Posterior vena cava (tissue), 2 donors: ENCODE results near the gene RPUSD3. TPM values are rescaled to one million over a fixed set of nuclear protein-coding genes. Genes with fewer than 3 reads are reported as not detected.
A peak's percentile ranks its signal among the peaks of the same experiment; 100 is the strongest.
"Not testable (repeated sequence)": the region's sequence is repeated elsewhere in the genome, so short reads cannot be mapped to it uniquely, and the experiment has no call there.

Experiments used
- DNase-seq: peaks from one replicate; pipeline ENCODE4 v3.0.0-alpha.2; 2020; ENCODE audit warnings: low spot score
- intact Hi-C, 2 donors: fragments of 100-400 bp; cut with DNase I; formaldehyde crosslinking; loops; one replicate each; pipeline versions ENCODE4 v1.14.1 to v1.14.2; 2022 to 2023
- long read RNA-seq, 2 donors: library from polyadenylated mRNA; unstranded; transcript quantifications; one replicate each; pipeline ENCODE4 v2.0.0, GENCODE V29; 2020 to 2021
- total RNA-seq, 2 donors: library from RNA; stranded (reverse); fragmentation: NEBNext Ultra II Directional; extraction: Animal tissue kit (Norgen Biotek cat#: 25700); gene quantifications; one replicate each; pipeline ENCODE4 v1.2.1, GENCODE V29; 2021
- donor health status: DM: yes; HTN: yes; CAD: no.
- donor health status: DM: yes; HTN: yes; CAD: no.

RPUSD3 gene
- 10 to 100 TPM; 18.2 to 20.0 TPM for total RNA-seq
- long read RNA-seq, donor 1, transcript RPUSD3-201 (9 exons, 1,225 nt) = major isoform, 12 of 20 reads
- long read RNA-seq, donor 1, partial matches to known transcripts = 1 of 20 reads
- long read RNA-seq, donor 1, other reads (novel, unspliced or antisense) = 4 of 20 reads
- long read RNA-seq, donor 2, transcript RPUSD3-201 (9 exons, 1,225 nt) = major isoform, 68 of 114 reads
- long read RNA-seq, donor 2, transcript RPUSD3-216 (4 exons, 2,491 nt) = minor isoform, 28 of 114 reads
- long read RNA-seq, donor 2, partial matches to known transcripts = 1 of 114 reads
- long read RNA-seq, donor 2, other reads (novel, unspliced or antisense) = 15 of 114 reads

- intact Hi-C loops = loop anchor here in 1 of 2 donors (5.0 kb wide), 1 partner anchor 73 kb away; the partner anchor contains the start of gene IL17RC
- peak; percentile 100 for DNase-seq
These were observed at the start of gene RPUSD3 for GRCh38 chr3:9843715-9844438. TSS of gene RPUSD3 (minus strand) at chr3:9844008. CDS start at chr3:9843990, 18 bp downstream.

DNA sequence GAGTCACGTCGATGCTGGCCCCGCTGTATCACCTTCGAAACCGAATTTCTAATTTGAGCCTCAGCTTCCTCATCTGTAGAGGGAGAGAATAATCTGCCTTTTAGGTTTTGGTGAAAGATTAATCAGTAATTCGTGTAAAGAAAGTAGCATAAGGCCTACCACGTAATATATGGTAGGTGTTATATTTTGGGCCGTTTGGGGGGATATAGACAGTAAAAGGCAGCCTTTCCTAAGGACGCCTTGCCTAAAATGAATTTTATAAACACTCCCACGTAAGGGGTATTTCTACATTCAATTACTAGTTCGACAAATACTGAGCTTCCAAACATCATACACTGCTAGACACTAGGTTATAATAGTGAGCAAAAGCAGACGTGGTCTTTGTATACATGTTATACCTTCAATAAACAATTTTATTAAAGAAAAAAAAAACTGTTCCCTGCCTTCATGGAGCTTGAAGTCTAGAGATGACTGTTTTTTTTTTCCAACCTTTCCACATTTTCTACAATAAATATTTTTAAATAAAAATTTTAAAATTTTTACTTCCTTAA, 47.3 kb upstream of the RPUSD3 start:
- no peak for DNase-seq
- intact Hi-C loops = no loop called here

DNA sequence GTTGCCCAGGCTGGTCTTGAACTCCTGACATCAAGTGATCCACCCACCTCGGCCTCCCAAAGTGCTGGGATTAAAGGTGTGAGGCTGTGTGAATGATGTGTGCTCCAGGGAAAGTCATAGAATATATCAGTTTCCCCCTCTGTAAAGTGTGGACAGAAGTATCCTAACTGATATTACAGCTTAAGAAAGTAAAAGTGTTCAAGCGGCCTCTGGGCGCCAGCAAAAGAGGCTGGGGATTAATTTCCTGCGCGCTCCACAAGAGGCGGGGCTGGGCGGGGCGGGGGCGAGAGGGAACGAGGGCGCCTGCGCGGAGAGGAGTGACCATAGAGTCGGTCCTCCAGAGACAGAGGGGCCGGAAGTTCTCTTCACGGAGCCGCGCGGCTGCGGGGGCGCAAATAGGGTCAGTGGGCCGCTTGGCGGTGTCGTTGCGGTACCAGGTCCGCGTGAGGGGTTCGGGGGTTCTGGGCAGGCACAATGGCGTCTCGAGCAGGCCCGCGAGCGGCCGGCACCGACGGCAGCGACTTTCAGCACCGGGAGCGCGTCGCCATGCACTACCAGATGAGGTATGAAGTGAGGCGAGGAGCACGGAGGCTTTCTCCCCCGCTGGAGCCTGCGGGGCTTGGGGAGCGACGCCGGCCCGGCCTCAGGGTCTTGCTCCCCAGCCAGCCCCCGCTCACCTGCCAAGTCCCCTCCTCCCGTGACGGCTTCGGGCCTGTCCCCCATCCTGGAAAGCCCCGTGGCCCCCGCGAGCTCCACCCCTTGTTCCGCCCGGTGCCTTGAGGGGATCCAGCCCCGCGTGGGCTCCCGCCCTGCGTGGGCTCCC, 46.7 kb upstream of the RPUSD3 start, which contains the start of gene JAGN1:
JAGN1 (plus strand) TSS at position 362 of the 823 bp plus-strand sequence; CDS start at position 475, 113 bp downstream.
- intact Hi-C loops = no loop called here
- peak; percentile 97 for DNase-seq

- no peak for DNase-seq
- intact Hi-C loops = no loop called here
These were observed 45.6 kb upstream of the RPUSD3 start for GRCh38 chr3:9889405-9889804.

- no peak for DNase-seq
- intact Hi-C loops = no loop called here
These were observed 44.7 kb upstream of the RPUSD3 start for GRCh38 chr3:9888540-9888939.

DNA sequence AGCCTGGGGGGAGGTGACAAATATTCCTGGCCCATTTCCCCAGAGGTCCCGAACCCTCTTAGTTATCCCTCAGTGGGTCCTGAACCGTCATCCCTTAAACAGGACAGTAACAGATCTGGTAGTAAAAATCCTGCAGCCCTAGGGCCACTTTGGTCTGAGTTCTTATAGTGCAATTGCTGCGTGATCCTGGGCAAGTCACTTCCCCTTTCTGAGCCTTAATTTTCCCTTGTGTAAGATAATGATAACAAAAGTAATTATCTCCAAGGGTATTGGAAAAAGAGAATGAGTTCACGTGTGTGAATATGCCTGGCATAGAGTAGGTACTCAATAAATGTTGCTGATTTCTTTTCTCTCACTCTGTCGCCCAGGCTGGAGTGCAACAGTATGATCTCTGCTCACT, 43.7 kb upstream of the RPUSD3 start:
- peak; percentile 16 for DNase-seq
- intact Hi-C loops = no loop called here

DNA sequence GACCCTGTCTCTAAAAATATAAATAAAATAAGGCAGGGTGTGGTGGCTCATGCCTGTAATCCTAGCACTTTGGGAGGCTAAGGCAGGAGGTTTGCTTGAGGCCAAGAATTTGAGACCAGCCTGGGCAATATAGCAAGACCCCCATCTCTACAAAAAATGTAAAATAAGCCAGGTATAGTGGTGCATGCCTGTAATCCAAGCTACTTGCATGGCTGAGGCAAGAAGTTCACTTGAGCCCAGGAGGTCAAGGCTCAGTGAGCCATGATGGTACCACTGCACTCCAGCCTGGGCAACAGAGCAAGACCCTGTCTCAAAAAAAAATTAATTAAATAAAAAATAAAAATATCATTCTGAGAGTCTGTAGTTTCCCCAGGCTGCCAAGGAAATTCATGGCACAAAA, 42.5 kb upstream of the RPUSD3 start:
- intact Hi-C loops = no loop called here
- no peak for DNase-seq

DNA sequence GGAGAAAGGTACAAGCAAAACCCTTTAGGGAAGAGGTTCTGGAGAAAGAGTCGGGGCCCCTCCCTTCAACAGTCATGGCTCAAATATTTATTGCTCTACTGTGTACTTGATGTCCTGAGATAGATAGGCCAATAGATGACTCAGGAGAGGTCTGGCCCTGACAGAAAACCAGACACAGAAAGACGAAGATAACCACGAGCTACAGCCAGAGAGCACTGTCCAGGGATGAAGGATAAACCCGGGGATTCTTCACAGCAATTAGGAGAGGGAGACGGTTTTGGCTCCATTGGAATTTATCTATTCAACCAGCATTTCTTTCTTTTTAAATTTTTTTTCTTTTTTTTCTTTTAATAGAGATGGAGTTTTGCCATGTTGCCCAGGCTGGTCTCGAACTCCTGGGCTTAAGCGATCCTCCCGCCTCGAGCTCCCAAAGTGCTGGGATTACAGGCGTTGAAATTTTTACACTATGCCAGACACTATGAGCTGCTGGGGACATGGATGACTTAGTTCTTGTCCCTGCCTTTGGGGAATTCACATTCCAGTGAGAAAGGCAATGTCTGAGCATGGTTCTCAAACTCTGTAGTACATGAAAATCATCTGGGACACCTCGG, 40.9 kb upstream of the RPUSD3 start:
- DNase-seq = peak; percentile 31
- intact Hi-C loops = no loop called here

DNA sequence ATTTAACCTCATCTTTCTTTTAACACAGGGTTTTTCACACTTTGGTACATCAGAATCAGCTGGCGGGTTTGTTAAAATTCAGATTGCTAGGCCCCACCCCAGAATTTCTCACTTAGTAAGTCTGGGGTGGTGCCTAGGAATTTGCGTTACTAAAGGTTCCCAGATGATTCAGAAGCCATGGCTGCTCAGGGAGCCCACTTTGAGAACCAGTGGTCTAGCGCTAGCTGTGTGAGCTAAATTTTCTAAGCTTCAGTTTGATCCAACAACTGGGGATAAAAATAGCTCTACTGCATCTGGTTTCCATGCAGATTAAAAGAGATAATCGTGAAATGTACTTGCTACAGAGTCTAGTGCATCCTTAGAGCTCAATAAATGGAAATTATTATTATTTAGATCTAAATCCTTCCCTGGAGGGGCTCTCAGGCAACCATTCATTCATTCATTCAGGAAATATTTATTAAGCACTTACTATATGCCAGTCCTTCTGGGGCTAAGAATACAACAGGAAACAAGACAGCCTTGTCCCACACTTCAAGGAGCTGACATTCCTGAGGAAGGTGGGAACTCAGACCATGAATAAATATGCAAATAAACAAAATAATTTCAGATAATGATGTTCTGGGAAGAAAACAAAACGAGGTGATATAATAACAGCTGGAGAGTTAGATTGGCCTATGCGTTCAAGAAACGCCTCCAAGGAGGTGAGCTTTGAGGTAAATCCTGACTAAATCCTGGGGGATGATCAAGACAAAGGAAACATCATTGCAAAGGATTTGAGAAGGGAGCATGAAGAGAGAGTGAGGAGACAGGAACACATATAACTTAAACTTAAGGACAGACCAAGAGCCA, 40.1 kb upstream of the RPUSD3 start:
- peak; percentile 11 for DNase-seq
- intact Hi-C loops = no loop called here

DNA sequence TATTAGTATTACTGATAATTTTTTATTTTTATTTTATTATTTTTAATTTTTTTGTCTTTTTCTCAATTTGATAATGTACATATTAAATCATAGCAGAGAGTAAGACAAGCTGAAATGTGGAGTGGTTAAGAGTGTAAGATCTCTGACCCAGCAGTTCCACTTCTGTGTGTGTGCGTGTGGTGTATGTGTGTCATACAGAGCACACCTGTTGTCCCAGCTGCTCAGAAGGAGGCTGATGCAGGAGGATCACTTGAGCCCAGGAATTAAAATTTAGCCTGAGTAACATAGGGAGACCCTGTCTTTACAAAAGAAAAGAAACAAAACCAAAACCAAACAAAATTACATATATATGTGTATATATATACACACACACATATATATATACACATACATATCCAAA, 37.6 kb upstream of the RPUSD3 start:
- DNase-seq = no peak
- intact Hi-C loops = no loop called here

DNA sequence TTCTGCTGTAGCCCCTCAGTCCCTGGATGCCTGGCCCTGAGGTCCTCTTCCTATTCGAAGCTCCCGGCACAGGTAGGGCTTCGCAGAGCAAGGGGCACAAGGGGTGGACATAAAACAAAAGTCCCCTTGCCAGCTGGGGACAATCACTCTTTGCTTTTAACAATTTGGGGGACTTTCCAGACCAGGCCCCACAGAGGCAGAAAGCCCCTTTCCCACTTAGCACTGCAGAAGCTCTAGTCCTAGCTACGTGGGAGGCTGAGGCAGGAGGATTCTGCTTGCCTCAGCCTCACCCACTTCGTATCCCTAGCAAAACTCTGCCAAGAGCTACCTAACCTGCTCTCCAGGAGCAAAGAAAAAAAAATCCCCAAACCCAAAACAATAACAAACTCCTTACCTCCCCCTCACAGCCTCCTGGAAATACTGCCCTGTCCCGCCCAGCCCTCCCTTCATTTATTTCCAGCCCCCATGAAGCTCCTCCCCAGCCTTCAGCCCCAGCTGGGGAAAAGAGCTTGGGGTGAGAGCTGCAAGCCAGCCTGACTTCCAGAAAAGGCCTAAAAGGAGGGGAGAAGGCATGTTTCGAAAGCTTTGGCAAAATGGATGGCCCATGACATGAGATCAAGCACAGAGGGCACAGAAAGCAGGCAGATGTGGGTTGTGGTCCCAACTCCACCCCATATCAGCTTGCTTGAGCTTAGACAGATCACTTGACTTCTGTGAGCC, 36.2 kb upstream of the RPUSD3 start, which contains the start of gene CIDEC:
CIDEC (minus strand) TSS at position 424 of the 720 bp plus-strand sequence. CDS start 1,767 bp downstream, outside the sequence.
- intact Hi-C loops = no loop called here
- peak; percentile 24 for DNase-seq

DNA sequence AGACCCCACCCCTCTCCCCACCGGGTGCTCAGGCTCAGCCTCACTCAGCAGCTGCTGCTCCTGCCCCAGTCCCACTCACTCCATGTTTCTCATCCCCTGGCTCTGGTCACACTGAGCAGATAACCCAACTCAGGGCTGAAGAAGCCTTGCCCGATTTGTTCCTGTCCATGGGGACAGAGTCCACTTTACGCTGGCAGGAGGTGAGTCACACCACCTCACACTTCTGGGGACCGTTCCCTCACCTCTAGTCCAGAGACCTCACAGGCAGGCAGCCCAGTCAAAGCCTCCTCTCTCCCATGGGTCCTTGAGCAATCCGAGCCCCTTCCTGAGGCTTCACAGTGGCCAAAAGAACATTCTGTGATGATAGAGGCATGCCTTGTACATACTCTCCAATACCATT, 34.9 kb upstream of the RPUSD3 start:
- intact Hi-C loops = no loop called here
- peak; percentile 29 for DNase-seq

GRCh38 chr3:9876991-9877390, 33.2 kb upstream of the RPUSD3 start:
- peak; percentile 75 for DNase-seq
- intact Hi-C loops = no loop called here

DNA sequence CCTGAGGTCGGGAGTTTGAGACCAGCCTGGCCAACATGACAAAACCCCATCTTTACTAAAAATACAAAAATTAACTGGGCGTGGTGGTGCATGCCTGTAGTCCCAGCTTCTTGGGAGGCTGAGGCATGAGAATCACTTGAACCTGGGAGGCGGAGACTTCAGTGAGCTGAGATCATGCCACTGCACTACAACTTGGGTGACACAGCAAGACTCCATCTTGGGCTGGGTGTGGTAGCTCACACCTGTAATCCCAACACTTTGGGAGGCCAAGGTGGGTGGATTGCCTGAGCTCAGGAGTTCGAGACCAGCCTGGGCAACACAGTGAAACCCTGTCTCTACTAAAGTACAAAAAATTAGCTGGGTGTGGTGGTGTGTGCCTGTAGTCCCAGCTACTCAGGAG, 32.4 kb upstream of the RPUSD3 start:
- not testable (repeated sequence) for DNase-seq

GRCh38 chr3:9875448-9875847, 31.6 kb upstream of the RPUSD3 start:
- no peak for DNase-seq
- intact Hi-C loops = no loop called here

More for the DNA sequence above, 32.4 kb upstream of the RPUSD3 start:
- intact Hi-C loops = not testable (repeated sequence)

- intact Hi-C loops, DNase-seq: not testable (repeated sequence)
These were observed 28.3 kb upstream of the RPUSD3 start for GRCh38 chr3:9872067-9872466.

DNA sequence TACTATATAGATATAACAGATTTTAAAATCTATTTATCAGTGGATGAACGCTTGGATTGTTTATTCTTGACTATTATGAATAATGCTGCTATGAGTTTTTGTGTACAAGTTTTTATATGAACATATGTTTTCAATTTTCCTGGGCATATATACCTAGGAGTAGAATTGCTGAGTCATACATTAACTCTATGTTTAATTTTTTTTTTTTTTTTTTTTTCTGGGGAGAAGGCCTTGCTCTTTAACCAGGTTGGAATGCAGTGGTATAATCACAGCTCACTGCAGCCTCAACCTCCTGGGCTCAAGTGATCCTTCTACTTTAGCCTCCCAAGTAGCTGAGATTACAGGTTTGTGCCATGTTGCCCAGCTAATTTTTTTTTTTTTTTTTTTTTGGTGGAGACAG, 27.2 kb upstream of the RPUSD3 start:
- intact Hi-C loops = no loop called here
- DNase-seq = no peak
